DOHH2 (cell line): Measurements from ENCODE around the gene TMEM52.

Source experiments
- EZH2phosphoT487 ChIP-seq: fragments of 200-600 bp; sonication (generic); IDR thresholded peaks from 2 replicates; pipeline ENCODE4 v1.6.1; 2017; ENCODE audit warnings: borderline replicate concordance, mild to moderate bottlenecking, antibody characterized with exemption, low read length, moderate library complexity, mixed read lengths
- TF ChIP-seq, protein P1 (sequence below): fragments of 200-600 bp; sonication (generic); IDR thresholded peaks from one replicate; pipeline ENCODE4 v1.5.1; 2014; ENCODE audit warnings: antibody characterized with exemption, mild to moderate bottlenecking, low read depth, low read length; ENCODE audit not compliant: poor library complexity, severe bottlenecking

DNA sequence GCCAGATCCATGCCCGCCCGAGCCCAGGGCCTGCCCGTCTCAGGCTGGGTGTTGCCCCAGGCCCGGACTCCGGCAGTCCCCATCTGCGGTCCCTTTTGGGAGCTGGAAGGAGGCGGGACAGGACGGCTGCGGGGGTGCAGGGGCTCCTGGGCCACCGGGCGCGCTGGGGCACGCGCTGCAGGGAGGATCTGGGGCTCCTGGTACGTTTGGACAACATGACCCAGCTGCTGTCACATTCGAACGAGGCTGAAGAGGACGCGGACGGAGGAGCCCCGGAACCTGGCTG is 10.6 kb downstream of the TMEM52 start:
- TF ChIP-seq, protein P1, sequence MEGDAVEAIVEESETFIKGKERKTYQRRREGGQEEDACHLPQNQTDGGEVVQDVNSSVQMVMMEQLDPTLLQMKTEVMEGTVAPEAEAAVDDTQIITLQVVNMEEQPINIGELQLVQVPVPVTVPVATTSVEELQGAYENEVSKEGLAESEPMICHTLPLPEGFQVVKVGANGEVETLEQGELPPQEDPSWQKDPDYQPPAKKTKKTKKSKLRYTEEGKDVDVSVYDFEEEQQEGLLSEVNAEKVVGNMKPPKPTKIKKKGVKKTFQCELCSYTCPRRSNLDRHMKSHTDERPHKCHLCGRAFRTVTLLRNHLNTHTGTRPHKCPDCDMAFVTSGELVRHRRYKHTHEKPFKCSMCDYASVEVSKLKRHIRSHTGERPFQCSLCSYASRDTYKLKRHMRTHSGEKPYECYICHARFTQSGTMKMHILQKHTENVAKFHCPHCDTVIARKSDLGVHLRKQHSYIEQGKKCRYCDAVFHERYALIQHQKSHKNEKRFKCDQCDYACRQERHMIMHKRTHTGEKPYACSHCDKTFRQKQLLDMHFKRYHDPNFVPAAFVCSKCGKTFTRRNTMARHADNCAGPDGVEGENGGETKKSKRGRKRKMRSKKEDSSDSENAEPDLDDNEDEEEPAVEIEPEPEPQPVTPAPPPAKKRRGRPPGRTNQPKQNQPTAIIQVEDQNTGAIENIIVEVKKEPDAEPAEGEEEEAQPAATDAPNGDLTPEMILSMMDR = no peak
- no peak for TF ChIP-seq EZH2phosphoT487
